Natural killer cell (primary cell): ENCODE measurements around the gene GNG2. TPM values are rescaled to one million over a fixed set of nuclear protein-coding genes. Genes with fewer than 3 reads are reported as not detected.

Source experiments
- ATAC-seq, 3 donors: fragments of 150-1000 bp in 2 of 3; fragments of 200-7000 bp in 1 of 3; cut with Tn5 transposase; 1 replicate in 1 of 3; 2 replicates in 2 of 3; pipeline ENCODE4 v1.10.0; 2021; ENCODE audit warnings: mild to moderate bottlenecking in 2 of 3, moderate library complexity in 2 of 3
- DNase-seq, 2 donors: peaks; one replicate each; pipeline versions ENCODE4 v3.0.0 to v3.0.0-alpha.2; 2013 to 2021; ENCODE audit warnings: mixed read lengths in 1 of 2
- H3K27ac ChIP-seq: one replicate; pipeline ENCODE4 v1.5.1; 2013; ENCODE audit warnings: mild to moderate bottlenecking, low read length
- H3K27me3 ChIP-seq: one replicate; pipeline ENCODE4 v1.6.1; 2013; ENCODE audit warnings: low read length; ENCODE audit not compliant: control insufficient read depth, insufficient read depth
- H3K36me3 ChIP-seq: one replicate; pipeline ENCODE4 v1.6.1; 2013; ENCODE audit warnings: low read length; ENCODE audit not compliant: control insufficient read depth, insufficient read depth
- H3K4me1 ChIP-seq: one replicate; pipeline ENCODE4 v1.6.1; 2013; ENCODE audit warnings: low read length; ENCODE audit not compliant: control insufficient read depth, insufficient read depth
- H3K4me3 ChIP-seq: one replicate; pipeline ENCODE4 v1.5.1; 2013; ENCODE audit warnings: low read length
- H3K9me3 ChIP-seq: one replicate; pipeline ENCODE4 v1.6.1; 2013; ENCODE audit warnings: low read length; ENCODE audit not compliant: control insufficient read depth, insufficient read depth
- H3K27ac Mint-ChIP-seq, 2 donors: one replicate each; pipeline ENCODE4 v1.8.0; 2022; ENCODE audit warnings: mild to moderate bottlenecking in 2 of 2, mixed read lengths in 2 of 2, moderate library complexity in 1 of 2
- H3K27me3 Mint-ChIP-seq, 2 donors: one replicate each; pipeline ENCODE4 v1.8.0; 2022; ENCODE audit warnings: low read depth in 2 of 2, mixed read lengths in 2 of 2
- H3K36me3 Mint-ChIP-seq: one replicate; pipeline ENCODE4 v1.8.0; 2022; ENCODE audit warnings: mixed read lengths
- H3K4me1 Mint-ChIP-seq, 2 donors: one replicate each; pipeline ENCODE4 v1.8.0; 2022; ENCODE audit warnings: mixed read lengths in 2 of 2
- H3K4me3 Mint-ChIP-seq: one replicate; pipeline ENCODE4 v1.8.0; 2022; ENCODE audit warnings: mild to moderate bottlenecking, moderate library complexity, mixed read lengths
- H3K9me3 Mint-ChIP-seq, 2 donors: one replicate each; pipeline ENCODE4 v1.8.0; 2022; ENCODE audit warnings: mixed read lengths in 2 of 2
- CTCF ChIP-seq: fragments of 200-600 bp; IDR thresholded peaks from one replicate; pipeline ENCODE4 v1.8.0; 2022; ENCODE audit warnings: antibody characterized with exemption
- WGBS: methylation state at CpG from one replicate; pipeline ENCODE4 v1.1.7; 2013; ENCODE audit warnings: missing lambda C conversion rate; ENCODE audit not compliant: insufficient coverage; 5-methylcytosine and 5-hydroxymethylcytosine counted together
- intact Hi-C: fragments of 100-400 bp; cut with micrococcal nuclease; formaldehyde crosslinking; loops from one replicate; pipeline ENCODE4 v1.14.2; 2022
- total RNA-seq, 4 donors: library from RNA; stranded (reverse); fragments of 120-200 nt in 1 of 4; gene quantifications; one replicate each; pipeline versions ENCODE4 v1.2.3 to v1.2.4, GENCODE V29; 2013 to 2022

Gene GNG2
- total RNA-seq, 3 donors from 2014 or later (not counting 1 experiment from before 2014, with no cell fraction given): 552 to 653 (median 582) TPM

- peaks cover 50% of the 10 kb centered on the region for H3K4me1 ChIP-seq
- peak; percentile 54 to 76 for DNase-seq
These were observed 5.7 kb downstream of the GNG2 start for GRCh38 chr14:51865953-51866747.

GRCh38 chr14:51867741-51868140, 7.3 kb downstream of the GNG2 start:
- no peak for TF ChIP-seq CTCF
- WGBS: 25% methylated on average over 2 of the region's 2 CpGs
- Mint-ChIP-seq H3K27ac (no peak overlapping the region), H3K4me3 (no peak overlapping the region), H3K9me3 (no peaks in the 10 kb centered on the region), H3K27me3 (no peaks in the 10 kb centered on the region), H3K4me1 (peaks cover 35 to 42% of the 10 kb centered on the region in 2 donors), H3K36me3 (no peaks in the 10 kb centered on the region)
- intact Hi-C loops: loop anchor here (2.0 to 10.0 kb wide), 2 partner anchors 37 to 1047 kb away; no protein-coding TSS in a partner anchor
- Histone ChIP-seq H3K9me3 (no peaks in the 10 kb centered on the region), H3K27me3 (no peaks in the 10 kb centered on the region), H3K27ac (peak overlapping the region; percentile 82), H3K36me3 (no peaks in the 10 kb centered on the region), H3K4me1 (peaks cover 57% of the 10 kb centered on the region), H3K4me3 (no peak overlapping the region)
- DNase-seq: peak in 1 of 2 donors; percentile 61
- peak; percentile 7 to 38 (median 33) for ATAC-seq

More at GRCh38 chr14:51865953-51866747, 5.7 kb downstream of the GNG2 start:
- no peaks in the 10 kb centered on the region for H3K9me3 ChIP-seq
- no peak overlapping the region for H3K4me3 Mint-ChIP-seq
- 35% methylated on average over 5 of the region's 5 CpGs for WGBS
- intact Hi-C loops: loop anchor here (1.0 to 10.0 kb wide), 2 partner anchors 19 to 1049 kb away; no protein-coding TSS in a partner anchor
- H3K27ac ChIP-seq: peak overlapping the region; percentile 82
- no peaks in the 10 kb centered on the region for H3K27me3 ChIP-seq
- no peaks in the 10 kb centered on the region for H3K9me3 Mint-ChIP-seq
- H3K27ac Mint-ChIP-seq: no peak overlapping the region
- peak; percentile 47 to 74 (median 69) for ATAC-seq
- peaks cover 32 to 36% of the 10 kb centered on the region in 2 donors for H3K4me1 Mint-ChIP-seq
- H3K36me3 ChIP-seq: no peaks in the 10 kb centered on the region
- H3K27me3 Mint-ChIP-seq: no peaks in the 10 kb centered on the region
- TF ChIP-seq CTCF: no peak
- no peak overlapping the region for H3K4me3 ChIP-seq
- H3K36me3 Mint-ChIP-seq: peaks cover 3% of the 10 kb centered on the region

- DNase-seq: peak in 1 of 2 donors; percentile 19
- Mint-ChIP-seq H3K27ac (no peak overlapping the region), H3K36me3 (no peaks in the 10 kb centered on the region), H3K27me3 (no peaks in the 10 kb centered on the region), H3K9me3 (no peaks in the 10 kb centered on the region), H3K4me1 (peaks cover 33 to 41% of the 10 kb centered on the region in 2 donors), H3K4me3 (no peak overlapping the region)
- Histone ChIP-seq H3K9me3 (no peaks in the 10 kb centered on the region), H3K4me1 (peaks cover 53% of the 10 kb centered on the region), H3K36me3 (no peaks in the 10 kb centered on the region), H3K27ac (peak overlapping the region; percentile 82), H3K4me3 (no peak overlapping the region), H3K27me3 (no peaks in the 10 kb centered on the region)
- intact Hi-C loops: loop anchor here (2.0 to 10.0 kb wide), 2 partner anchors 36 to 1046 kb away; no protein-coding TSS in a partner anchor
- WGBS: 70% methylated on average over 2 of the region's 2 CpGs
- ATAC-seq: no peak
- no peak for TF ChIP-seq CTCF
These were observed 8.0 kb downstream of the GNG2 start for GRCh38 chr14:51868405-51868804.
